Bronchial epithelial cell (primary cell): ENCODE data around the gene CBL. TPM values are rescaled to one million over a fixed set of nuclear protein-coding genes. Genes with fewer than 3 reads are reported as not detected.

ENCODE experiments used
- DNase-seq: peaks from one replicate; pipeline ENCODE4 v3.0.0-alpha.2; 2010; ENCODE audit warnings: low read depth
- FAIRE-seq: peaks from 2 replicates; lab custom pipeline; 2011; peaks lifted over from hg19 to GRCh38; lab: Jason Lieb, UNC
- H3K27me3 ChIP-seq: 2 replicates; pipeline ENCODE4 v1.5.1; 2011; ENCODE audit warnings: low read length; ENCODE audit not compliant: control insufficient read depth, insufficient read depth
- H3K36me3 ChIP-seq: 2 replicates; pipeline ENCODE4 v1.5.1; 2011; ENCODE audit warnings: low read length; ENCODE audit not compliant: control insufficient read depth, insufficient read depth
- H3K4me3 ChIP-seq: 2 replicates; pipeline ENCODE4 v1.5.1; 2011; ENCODE audit warnings: mild to moderate bottlenecking, low read depth, low read length, control low read depth
- total RNA-seq: library from RNA; depleted of rRNA; stranded (reverse); fragments of >200 nt; gene quantifications from 2 replicates; pipeline ENCODE4 v1.2.1, GENCODE V29; 2014
- TF ChIP-seq, protein P1 (sequence below): IDR thresholded peaks from 2 replicates; pipeline ENCODE4 v1.5.1; 2011; ENCODE audit warnings: mild to moderate bottlenecking, moderate library complexity, low read length, control low read depth, inconsistent platforms; ENCODE audit not compliant: insufficient read depth, severe bottlenecking

The CBL gene
- total RNA-seq, 1 donor from 2014 or later, result 5.5 TPM

- TF ChIP-seq, protein P1, sequence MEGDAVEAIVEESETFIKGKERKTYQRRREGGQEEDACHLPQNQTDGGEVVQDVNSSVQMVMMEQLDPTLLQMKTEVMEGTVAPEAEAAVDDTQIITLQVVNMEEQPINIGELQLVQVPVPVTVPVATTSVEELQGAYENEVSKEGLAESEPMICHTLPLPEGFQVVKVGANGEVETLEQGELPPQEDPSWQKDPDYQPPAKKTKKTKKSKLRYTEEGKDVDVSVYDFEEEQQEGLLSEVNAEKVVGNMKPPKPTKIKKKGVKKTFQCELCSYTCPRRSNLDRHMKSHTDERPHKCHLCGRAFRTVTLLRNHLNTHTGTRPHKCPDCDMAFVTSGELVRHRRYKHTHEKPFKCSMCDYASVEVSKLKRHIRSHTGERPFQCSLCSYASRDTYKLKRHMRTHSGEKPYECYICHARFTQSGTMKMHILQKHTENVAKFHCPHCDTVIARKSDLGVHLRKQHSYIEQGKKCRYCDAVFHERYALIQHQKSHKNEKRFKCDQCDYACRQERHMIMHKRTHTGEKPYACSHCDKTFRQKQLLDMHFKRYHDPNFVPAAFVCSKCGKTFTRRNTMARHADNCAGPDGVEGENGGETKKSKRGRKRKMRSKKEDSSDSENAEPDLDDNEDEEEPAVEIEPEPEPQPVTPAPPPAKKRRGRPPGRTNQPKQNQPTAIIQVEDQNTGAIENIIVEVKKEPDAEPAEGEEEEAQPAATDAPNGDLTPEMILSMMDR, result peak; percentile 79
- H3K4me3 ChIP-seq, result no peak overlapping the region
- H3K27me3 ChIP-seq, result peaks cover 15% of the 10 kb centered on the region
- FAIRE-seq, result no peak
- peaks cover 5% of the 10 kb centered on the region for H3K36me3 ChIP-seq
- no peak for DNase-seq
These were observed 132.3 kb downstream of the CBL start for GRCh38 chr11:119338318-119338890.

GRCh38 chr11:119338965-119339588 is 132.9 kb downstream of the CBL start:
- H3K36me3 ChIP-seq, result peaks cover 5% of the 10 kb centered on the region
- peaks cover 15% of the 10 kb centered on the region for H3K27me3 ChIP-seq
- no peak overlapping the region for H3K4me3 ChIP-seq
- DNase-seq, result no peak
- TF ChIP-seq, protein P1, result no peak
- no peak for FAIRE-seq

DNA sequence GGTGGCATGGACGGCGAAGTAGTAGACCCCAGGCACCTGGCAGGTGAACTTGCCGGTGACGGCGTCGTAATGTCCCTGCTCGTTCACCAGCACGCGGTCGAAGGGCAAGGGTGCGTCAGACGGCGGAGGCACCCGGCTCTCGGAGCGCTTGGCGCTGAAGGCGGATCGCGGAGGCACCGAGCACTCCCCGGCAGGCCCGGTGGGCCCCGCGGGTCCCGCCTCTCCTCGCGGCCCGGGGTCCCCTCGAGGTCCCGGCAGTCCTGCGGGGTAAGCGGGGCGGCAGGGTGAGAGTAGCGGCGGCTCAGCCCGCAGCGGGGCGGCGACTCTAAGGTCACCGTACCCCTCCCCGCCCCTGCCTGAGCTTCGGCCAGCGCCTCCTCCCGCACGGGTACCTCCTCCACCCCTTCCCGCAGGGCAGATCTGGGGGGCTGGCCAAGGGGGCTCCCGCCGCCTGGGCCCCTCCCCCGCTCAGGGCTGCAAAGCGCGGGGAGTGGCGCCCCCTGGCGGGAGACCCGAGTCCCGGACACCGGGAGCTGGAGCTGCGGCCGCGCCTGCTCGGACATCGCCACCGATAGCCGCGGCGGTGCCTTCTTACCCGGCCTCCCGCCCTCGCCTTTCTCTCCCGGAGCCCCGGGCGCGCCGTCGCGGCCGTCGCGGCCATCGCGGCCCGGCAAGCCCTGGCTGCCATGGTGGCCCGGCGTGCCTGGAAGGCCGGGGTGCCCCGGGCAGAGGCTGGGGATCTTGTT is 133.6 kb downstream of the CBL start:
- DNase-seq (no peak), FAIRE-seq (no peak)
- Histone ChIP-seq H3K4me3 (peak overlapping the region; percentile 29), H3K36me3 (peaks cover 5% of the 10 kb centered on the region), H3K27me3 (peaks cover 15% of the 10 kb centered on the region)
- TF ChIP-seq, protein P1, result peak; percentile 88

GRCh38 chr11:119340335-119341221 is 134.4 kb downstream of the CBL start, which contains the start of gene C1QTNF5:
TSS of gene C1QTNF5 (minus strand) at chr11:119340883. CDS start at chr11:119340397, 486 bp downstream.
- FAIRE-seq, result no peak

More at GRCh38 chr11:119340335-119341221, 134.4 kb downstream of the CBL start, which contains the start of gene C1QTNF5:
- Histone ChIP-seq H3K4me3 (peak within 1 kb of the TSS; percentile 29), H3K36me3 (peaks cover 5% of the 10 kb centered on the region), H3K27me3 (peaks cover 15% of the 10 kb centered on the region)
- DNase-seq, result no peak
- TF ChIP-seq, protein P1, result no peak
